GM13977 (cell line): ENCODE data around the gene VPS11.
A peak's percentile ranks its signal among the peaks of the same experiment; 100 is the strongest.
"Not testable (repeated sequence)": the region's sequence is repeated elsewhere in the genome, so short reads cannot be mapped to it uniquely, and the experiment has no call there.

ENCODE experiments used
- DNase-seq: peaks from one replicate; pipeline ENCODE4 v3.0.0; 2012; ENCODE audit warnings: low spot score
- in situ Hi-C: fragments of 300-500 bp; cut with MboI; formaldehyde crosslinking; loops from one replicate; pipeline ENCODE4 v1.12.0; 2022; ENCODE audit warnings: low sequenced_read_pairs, low pct_unique_long_range_greater_than_20kb, mixed read lengths, inconsistent platforms; ENCODE audit not compliant: unreplicated experiment
- TF ChIP-seq, protein P1 (sequence below): IDR thresholded peaks from 2 replicates; pipeline ENCODE4 v1.5.1; 2012; ENCODE audit warnings: mild to moderate bottlenecking, control low read depth; ENCODE audit not compliant: insufficient read depth; ENCODE audit errors: extremely low read depth, missing control alignments

Gene VPS11

GRCh38 chr11:119056421-119056999 is 11.1 kb upstream of the VPS11 start:
- in situ Hi-C loops = no loop called here

DNA sequence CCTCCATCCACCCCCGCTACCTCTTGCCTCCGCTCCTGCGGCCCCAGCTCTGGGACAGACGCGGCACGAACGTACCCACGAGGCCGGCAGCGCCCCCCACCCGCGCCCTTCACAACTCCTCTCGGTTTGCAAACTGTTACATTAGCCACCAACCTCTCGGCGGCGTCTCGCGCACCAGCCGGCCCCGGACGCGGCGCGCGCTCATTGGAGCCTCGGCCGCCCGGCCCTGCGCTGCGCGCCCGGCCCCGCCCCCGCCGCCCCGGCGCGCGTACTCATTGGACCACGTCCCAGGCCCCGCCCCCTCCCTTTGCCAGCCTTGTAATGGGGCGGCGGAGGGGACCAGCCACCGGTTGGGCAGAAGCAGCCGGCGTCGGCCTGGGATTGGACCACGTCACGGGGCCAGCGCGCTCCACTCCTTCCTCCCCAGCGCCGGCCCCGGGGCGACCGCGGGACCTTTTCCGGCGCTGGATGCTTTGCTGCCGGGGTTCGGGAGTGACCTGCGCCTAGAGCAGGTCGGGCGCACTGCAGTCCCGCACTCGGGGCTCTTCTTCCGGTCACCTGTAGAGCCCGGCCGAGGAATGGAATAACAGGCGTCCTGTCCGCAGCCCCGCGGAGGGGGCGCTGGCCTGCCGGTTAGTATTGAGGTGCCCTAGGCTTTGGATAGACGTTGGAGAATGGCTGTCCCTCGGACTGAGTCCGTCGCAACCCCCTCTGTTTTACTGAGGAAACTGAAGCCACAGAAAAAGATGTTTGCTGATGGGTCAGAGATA is 10.4 kb upstream of the VPS11 start, which contains the start of gene HYOU1:
HYOU1 (minus strand) TSS at position 206 of the 770 bp plus-strand sequence. CDS start 1,045 bp downstream, outside the sequence.
- TF ChIP-seq, protein P1, sequence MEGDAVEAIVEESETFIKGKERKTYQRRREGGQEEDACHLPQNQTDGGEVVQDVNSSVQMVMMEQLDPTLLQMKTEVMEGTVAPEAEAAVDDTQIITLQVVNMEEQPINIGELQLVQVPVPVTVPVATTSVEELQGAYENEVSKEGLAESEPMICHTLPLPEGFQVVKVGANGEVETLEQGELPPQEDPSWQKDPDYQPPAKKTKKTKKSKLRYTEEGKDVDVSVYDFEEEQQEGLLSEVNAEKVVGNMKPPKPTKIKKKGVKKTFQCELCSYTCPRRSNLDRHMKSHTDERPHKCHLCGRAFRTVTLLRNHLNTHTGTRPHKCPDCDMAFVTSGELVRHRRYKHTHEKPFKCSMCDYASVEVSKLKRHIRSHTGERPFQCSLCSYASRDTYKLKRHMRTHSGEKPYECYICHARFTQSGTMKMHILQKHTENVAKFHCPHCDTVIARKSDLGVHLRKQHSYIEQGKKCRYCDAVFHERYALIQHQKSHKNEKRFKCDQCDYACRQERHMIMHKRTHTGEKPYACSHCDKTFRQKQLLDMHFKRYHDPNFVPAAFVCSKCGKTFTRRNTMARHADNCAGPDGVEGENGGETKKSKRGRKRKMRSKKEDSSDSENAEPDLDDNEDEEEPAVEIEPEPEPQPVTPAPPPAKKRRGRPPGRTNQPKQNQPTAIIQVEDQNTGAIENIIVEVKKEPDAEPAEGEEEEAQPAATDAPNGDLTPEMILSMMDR = peak; percentile 39
- in situ Hi-C loops = no loop called here
- peak; percentile 99 for DNase-seq

More at GRCh38 chr11:119056421-119056999, 11.1 kb upstream of the VPS11 start:
- DNase-seq = peak; percentile 55
- TF ChIP-seq, protein P1 = no peak

DNA sequence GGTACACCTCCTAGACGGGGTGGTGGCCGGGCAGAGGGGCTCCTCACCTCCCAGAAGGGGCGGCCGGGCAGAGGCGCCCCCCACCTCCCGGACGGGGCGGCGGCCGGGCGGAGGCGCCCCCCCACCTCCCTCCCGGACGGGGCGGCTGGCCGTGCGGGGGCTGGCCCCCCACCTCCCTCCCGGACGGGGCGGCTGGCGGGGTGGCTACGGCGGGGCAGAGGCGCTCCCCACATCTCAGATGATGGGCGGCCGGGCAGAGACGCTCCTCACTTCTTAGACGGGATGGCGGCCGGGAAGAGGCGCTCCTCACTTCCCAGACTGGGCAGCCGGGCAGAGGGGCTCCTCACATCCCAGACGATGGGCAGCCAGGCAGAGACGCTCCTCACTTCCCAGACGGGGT is 8.5 kb upstream of the VPS11 start:
- in situ Hi-C loops, DNase-seq: not testable (repeated sequence)

- in situ Hi-C loops = no loop called here
- DNase-seq = no peak
- TF ChIP-seq, protein P1 = no peak
Observed at GRCh38 chr11:119061256-119061655, 6.4 kb upstream of the VPS11 start.

DNA sequence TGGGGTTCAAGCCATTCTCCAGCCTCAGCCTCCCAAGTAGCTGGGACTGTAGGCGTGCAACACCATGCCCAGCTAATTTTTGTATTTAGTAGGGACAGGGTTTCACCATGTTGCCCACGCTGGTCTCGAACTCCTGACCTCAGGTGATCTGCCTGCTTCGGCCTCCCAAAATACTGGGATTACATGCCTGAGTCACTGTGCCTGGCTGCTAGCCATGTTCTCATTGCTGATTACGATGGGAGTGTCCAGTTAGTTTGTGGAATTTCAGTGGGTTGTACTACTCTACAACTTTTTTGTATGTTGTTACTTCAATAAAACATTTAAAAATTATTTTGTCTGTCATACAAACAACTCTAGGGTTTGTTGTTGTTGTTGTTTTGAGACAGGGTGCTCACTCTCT is 4.8 kb upstream of the VPS11 start:
- TF ChIP-seq, protein P1 = no peak
- in situ Hi-C loops = no loop called here
- no peak for DNase-seq

DNA sequence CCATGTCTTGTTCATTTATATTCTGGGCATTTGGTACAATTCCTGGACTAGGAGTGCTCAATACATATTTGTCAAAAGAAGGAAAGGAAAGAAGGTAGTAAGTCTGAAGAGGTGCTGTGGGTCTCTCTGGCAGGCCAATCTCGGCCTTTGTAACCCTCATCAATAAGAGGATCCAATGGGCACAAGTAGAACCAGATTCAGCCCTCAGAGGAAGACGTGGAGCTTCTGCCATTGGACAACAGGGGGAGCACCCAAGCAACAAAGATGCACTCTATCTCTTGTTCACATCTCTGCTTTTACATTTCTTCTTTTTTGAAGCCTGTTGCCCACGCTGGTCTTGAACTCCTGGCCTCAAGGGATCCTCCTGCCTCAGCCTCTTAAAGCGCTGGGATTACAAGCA is 2.2 kb upstream of the VPS11 start:
- peak; percentile 58 for DNase-seq
- TF ChIP-seq, protein P1 = peak; percentile 68
- in situ Hi-C loops = no loop called here

DNA sequence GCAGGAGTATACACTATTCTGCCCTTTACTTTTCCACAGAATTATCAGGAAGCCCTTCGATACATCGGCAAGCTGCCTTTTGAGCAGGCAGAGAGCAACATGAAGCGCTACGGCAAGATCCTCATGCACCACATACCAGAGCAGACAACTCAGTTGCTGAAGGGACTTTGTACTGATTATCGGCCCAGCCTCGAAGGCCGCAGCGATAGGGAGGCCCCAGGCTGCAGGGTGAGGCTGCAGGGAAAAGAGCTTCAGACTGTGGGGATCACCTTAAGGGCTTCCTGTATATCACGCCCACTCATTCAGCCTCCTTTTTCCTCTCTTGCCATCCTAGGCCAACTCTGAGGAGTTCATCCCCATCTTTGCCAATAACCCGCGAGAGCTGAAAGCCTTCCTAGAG is 10.2 kb downstream of the VPS11 start:
- TF ChIP-seq, protein P1 = no peak
- DNase-seq = no peak
- in situ Hi-C loops = no loop called here
